NB4 (cell line): Measurements from ENCODE around the gene ALKBH3.

Experiments
- DNase-seq: peaks from one replicate; pipeline ENCODE4 v3.0.0; 2010; ENCODE audit warnings: low read depth
- H3K4me3 ChIP-seq: one replicate; pipeline ENCODE4 v1.5.1; 2011; ENCODE audit warnings: mild to moderate bottlenecking, low read depth, low read length, moderate library complexity
- MYC ChIP-seq: IDR thresholded peaks from 2 replicates; pipeline ENCODE4 v1.6.1; 2011; ENCODE audit warnings: low read depth, low read length
- POLR2A ChIP-seq: IDR thresholded peaks from 2 replicates; pipeline ENCODE4 v1.6.1; 2011; ENCODE audit warnings: mild to moderate bottlenecking; ENCODE audit not compliant: insufficient read length; ENCODE audit errors: extremely low read depth
- TF ChIP-seq, protein P1 (sequence below): IDR thresholded peaks from 2 replicates; pipeline ENCODE4 v1.6.1; 2011; ENCODE audit warnings: low read depth, low read length
- TF ChIP-seq, protein P2 (sequence below): IDR thresholded peaks from one replicate; pipeline ENCODE4 v1.5.1; 2012; ENCODE audit warnings: low read depth, low read length

The ALKBH3 gene

DNA sequence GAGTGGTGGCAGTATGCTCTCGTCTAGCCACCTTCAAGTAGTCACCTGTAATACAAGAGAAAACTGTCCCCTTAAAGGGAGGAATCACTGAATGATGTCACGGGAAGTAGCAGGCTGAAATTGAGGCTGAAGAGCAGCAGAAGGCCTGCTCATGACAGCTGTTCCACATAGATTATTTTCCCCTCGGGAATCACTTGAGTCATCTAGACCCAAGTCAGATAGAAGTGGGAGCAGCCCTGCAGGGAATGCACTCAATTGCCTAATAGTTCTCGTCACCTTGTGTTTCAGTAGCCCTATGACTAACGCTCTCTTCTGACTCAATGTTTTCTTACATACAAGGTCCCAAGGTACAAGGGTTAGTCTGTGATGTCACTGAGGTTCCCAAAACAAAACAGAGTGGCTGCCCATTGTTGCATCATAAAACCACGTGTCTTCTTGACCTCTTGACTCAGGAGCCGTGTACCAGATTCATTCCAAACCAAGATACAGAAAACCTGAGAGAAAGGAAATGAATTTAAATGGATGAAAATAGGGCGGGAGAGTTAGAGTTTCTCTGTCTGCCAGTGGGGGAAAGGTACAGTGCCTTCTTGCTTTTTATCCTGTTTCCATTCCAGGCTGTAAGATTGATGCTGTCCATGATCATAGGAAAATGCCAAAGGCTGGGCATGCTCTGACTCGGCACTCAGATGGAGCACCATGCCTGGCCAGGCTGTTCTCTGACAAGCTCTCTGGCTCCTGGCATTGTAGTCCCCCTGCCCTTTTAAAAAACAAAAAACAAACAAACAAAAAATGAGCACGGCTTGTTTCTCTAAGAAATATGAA, 40.2 kb downstream of the ALKBH3 start:
- no peak overlapping the region for H3K4me3 ChIP-seq
- peak; percentile 74 for DNase-seq
- TF ChIP-seq, protein P1, sequence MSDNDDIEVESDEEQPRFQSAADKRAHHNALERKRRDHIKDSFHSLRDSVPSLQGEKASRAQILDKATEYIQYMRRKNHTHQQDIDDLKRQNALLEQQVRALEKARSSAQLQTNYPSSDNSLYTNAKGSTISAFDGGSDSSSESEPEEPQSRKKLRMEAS: peak; percentile 70
- TF ChIP-seq, protein P2, sequence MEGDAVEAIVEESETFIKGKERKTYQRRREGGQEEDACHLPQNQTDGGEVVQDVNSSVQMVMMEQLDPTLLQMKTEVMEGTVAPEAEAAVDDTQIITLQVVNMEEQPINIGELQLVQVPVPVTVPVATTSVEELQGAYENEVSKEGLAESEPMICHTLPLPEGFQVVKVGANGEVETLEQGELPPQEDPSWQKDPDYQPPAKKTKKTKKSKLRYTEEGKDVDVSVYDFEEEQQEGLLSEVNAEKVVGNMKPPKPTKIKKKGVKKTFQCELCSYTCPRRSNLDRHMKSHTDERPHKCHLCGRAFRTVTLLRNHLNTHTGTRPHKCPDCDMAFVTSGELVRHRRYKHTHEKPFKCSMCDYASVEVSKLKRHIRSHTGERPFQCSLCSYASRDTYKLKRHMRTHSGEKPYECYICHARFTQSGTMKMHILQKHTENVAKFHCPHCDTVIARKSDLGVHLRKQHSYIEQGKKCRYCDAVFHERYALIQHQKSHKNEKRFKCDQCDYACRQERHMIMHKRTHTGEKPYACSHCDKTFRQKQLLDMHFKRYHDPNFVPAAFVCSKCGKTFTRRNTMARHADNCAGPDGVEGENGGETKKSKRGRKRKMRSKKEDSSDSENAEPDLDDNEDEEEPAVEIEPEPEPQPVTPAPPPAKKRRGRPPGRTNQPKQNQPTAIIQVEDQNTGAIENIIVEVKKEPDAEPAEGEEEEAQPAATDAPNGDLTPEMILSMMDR: no peak

DNA sequence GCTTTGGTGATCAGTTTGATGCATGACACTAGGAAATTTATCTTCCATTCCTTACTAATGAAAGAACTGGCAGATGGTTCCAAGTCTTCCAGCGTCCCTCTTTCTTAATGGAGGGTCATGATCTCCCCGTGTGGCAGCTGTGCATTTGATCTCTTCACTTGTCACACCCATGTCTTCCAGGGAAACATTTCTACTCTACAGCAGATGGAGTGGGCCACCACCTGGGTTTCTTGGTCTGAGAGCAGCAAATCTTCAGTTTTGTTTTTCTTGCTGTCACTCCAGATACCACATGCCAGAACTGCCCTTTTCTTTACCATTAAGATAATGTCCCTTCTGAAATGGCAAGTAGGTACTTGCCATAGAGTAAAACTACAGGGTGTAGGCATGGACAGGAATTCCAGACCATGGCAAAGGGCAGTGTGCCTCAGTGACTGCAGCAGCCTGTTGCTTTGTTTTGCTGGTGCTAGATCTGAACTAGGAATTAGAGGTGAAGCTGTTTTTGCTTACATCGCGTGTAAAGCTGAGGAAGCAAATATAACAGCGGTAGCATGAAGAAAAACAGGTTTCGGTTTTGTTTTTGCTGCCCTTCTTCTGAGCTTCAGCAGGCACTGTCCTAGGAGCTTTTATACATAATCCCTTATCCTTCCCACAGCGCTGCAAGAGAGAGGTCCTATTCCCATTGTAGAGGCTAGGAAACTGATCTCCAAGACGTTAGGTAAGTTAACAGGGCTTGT, 41.1 kb downstream of the ALKBH3 start:
- no peak for DNase-seq
- no peak overlapping the region for H3K4me3 ChIP-seq
- TF ChIP-seq MYC (no peak), POLR2A (no peak)
- TF ChIP-seq, protein P1: no peak
- TF ChIP-seq, protein P2: no peak

DNA sequence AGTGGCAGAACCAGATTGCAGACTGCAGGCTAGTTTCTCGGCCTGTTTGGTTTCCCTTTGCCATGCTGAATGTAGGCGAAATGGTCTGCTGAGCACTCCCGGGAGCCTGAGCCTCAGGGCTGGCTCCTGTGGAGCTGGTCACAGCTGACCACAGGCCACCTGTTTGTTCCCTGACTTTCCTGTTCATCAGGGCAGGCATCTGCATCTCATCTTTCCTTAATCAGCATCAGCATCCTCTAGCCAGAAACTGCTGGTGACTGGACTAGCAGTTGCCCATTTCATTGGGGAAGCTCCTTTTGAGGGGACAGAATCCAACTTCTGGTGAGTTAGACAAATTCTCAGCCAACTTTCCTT, 41.6 kb downstream of the ALKBH3 start:
- H3K4me3 ChIP-seq: no peak overlapping the region
- TF ChIP-seq POLR2A (no peak), MYC (no peak)
- TF ChIP-seq, protein P1: no peak
- TF ChIP-seq, protein P2: no peak
- no peak for DNase-seq

DNA sequence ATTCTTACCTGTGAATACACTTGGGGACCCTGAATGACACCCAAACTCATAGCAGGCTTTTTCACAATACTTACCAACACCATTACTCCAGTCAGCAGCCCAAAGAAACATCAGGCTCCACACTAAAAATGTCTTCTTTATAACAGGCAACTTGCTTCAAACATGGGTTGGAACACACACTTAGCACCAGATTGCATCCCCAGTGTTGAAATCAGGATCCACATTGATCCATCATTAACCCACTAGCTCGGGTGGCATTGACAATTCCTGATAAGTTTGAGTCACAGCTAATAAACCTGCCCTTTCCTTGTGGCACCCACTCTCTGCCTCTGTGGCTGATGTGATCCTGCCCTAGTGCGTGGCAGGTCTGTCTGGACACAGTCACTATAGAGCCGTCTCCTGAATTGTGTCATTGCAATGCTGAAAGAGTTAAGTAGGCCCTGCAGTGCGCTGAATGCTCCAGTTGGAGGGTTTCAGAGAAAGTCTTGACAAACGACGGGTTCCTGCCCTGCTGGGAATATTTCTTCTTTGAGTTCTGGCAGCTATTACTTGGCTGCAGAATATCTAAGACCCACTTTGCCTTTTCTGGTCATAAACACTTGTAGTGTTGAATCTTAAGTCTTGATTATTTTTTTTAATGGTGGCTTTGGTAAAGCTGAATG, 42.2 kb downstream of the ALKBH3 start:
- no peak for DNase-seq
- H3K4me3 ChIP-seq: no peak overlapping the region
- TF ChIP-seq, protein P2: no peak
- no peak for TF ChIP-seq MYC
- no peak for TF ChIP-seq POLR2A
- TF ChIP-seq, protein P1: no peak

DNA sequence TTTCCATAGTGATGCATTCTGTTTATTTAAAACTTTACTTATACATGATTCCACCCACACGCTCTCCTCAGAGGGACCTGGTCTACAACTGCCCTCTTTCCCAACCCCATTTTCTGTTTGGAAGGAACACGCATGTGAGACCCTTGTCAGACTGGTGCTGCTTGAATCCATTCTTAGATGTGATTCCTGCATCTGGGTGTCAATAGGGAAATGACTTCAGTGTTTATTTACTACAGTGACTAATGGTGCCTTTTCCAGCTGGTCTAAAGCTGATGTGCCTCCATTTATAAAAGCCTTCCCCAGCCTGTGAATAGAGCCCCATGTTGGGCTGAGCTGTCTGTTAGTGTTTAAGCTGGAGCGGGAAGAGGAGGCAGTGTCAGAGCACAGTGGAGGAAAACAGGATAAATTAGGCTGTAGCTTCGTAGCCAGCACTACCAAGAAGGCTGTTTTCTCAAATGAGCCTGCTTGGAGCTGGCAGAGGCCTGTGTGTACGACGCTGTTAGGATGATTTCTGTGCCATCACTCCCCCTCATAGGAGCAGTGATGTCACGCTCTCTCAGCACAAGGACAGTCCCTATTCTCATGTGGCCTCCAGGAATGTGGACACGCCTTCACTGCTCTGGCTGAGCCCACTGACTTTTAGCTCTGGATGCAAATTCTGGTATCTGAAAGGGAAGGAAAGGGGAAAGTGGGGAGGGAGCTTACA, 42.9 kb downstream of the ALKBH3 start:
- TF ChIP-seq MYC: no peak
- TF ChIP-seq POLR2A: no peak
- TF ChIP-seq, protein P2: no peak
- TF ChIP-seq, protein P1: no peak
- no peak overlapping the region for H3K4me3 ChIP-seq
- DNase-seq: no peak
